ENCODE measurements around the gene CERKL. TPM values are rescaled to one million over a fixed set of nuclear protein-coding genes. Genes with fewer than 3 reads are reported as not detected.

The CERKL gene
- total and polyA plus RNA-seq, 2 donors from 2014 or later, result 7.8 to 8.0 TPM

DNA sequence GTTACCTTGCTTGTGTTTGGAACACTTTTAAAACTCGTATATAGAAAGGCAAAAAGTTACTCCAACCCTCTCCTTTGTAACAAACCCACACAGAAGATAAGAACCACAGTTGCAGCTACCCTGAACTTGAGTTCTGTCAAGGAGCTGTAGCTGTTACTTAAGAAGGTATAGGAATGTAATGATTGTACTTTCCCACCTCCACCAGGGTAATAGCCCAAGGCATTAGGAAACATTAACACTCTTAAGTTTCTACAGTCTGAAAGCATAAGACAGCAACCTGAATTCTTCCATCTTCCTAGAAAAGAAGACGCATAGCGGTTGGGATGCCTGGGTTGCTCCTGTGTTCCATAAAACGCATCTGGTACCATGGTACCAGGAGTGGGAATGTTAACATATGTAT is 156.7 kb downstream of the CERKL start:
- Histone ChIP-seq H3K27ac (ENCODE audit: low read depth in 2 of 2, low read length in 2 of 2) (no peak overlapping the region), H3K4me1 (ENCODE audit: control insufficient read depth in 2 of 3, insufficient read depth in 2 of 3, low read depth in 1 of 3, low read length in 3 of 3) (no peaks in the 10 kb centered on the region), H3K36me3 (ENCODE audit: control insufficient read depth in 2 of 3, insufficient read depth in 3 of 3, low read length in 3 of 3) (no peaks in the 10 kb centered on the region), H3K9me3 (ENCODE audit: control insufficient read depth in 2 of 3, insufficient read depth in 1 of 3, low read length in 3 of 3) (no peaks in the 10 kb centered on the region), H3K4me3 (ENCODE audit: low read length in 3 of 3) (no peak overlapping the region), H3K27me3 (ENCODE audit: control insufficient read depth, insufficient read depth, low read length) (no peaks in the 10 kb centered on the region), H3K9ac (ENCODE audit: low read length in 3 of 3) (no peak overlapping the region)
- TF ChIP-seq, protein P1, sequence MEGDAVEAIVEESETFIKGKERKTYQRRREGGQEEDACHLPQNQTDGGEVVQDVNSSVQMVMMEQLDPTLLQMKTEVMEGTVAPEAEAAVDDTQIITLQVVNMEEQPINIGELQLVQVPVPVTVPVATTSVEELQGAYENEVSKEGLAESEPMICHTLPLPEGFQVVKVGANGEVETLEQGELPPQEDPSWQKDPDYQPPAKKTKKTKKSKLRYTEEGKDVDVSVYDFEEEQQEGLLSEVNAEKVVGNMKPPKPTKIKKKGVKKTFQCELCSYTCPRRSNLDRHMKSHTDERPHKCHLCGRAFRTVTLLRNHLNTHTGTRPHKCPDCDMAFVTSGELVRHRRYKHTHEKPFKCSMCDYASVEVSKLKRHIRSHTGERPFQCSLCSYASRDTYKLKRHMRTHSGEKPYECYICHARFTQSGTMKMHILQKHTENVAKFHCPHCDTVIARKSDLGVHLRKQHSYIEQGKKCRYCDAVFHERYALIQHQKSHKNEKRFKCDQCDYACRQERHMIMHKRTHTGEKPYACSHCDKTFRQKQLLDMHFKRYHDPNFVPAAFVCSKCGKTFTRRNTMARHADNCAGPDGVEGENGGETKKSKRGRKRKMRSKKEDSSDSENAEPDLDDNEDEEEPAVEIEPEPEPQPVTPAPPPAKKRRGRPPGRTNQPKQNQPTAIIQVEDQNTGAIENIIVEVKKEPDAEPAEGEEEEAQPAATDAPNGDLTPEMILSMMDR (IDR thresholded peaks at IDR 0.05; ENCODE audit: borderline replicate concordance, extremely low read depth, insufficient read depth), result no peak
- intact Hi-C loops (cut with DNase I), result no loop called here
- FAIRE-seq, result no peak
- DNase-seq, result no peak

DNA sequence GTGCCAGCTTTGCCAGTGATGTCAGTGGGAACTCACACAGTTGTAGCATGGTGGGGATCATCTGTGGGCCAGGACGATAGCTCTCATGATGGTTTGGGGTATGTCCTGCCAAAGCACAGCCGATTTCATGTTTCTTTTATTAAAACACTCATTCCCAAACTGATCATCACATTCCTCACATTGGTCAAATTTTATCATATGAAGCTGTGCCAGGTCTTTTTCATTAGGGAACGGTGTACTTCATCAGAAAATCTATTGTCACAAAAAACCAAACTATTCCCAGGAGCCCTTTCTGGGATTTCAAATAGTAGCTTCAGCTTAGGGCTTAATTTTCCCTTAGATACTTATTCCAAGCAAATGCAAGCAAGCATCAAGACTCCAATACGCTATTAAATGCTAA is 157.7 kb downstream of the CERKL start:
- no peak for FAIRE-seq
- no peak for DNase-seq
- intact Hi-C loops (cut with DNase I), result no loop called here
- no peak overlapping the region for H3K4me3 ChIP-seq (ENCODE audit: low read length in 3 of 3)
- H3K27me3 ChIP-seq (ENCODE audit: control insufficient read depth, insufficient read depth, low read length), result no peaks in the 10 kb centered on the region
- H3K4me1 ChIP-seq (ENCODE audit: control insufficient read depth in 2 of 3, insufficient read depth in 2 of 3, low read depth in 1 of 3, low read length in 3 of 3), result no peaks in the 10 kb centered on the region
- no peak overlapping the region for H3K27ac ChIP-seq (ENCODE audit: low read depth in 2 of 2, low read length in 2 of 2)
- H3K9ac ChIP-seq (ENCODE audit: low read length in 3 of 3), result no peak overlapping the region
- H3K9me3 ChIP-seq (ENCODE audit: control insufficient read depth in 2 of 3, insufficient read depth in 1 of 3, low read length in 3 of 3), result no peaks in the 10 kb centered on the region
- TF ChIP-seq, protein P1 (IDR thresholded peaks at IDR 0.05; ENCODE audit: borderline replicate concordance, extremely low read depth, insufficient read depth), result no peak
- H3K36me3 ChIP-seq (ENCODE audit: control insufficient read depth in 2 of 3, insufficient read depth in 3 of 3, low read length in 3 of 3), result no peaks in the 10 kb centered on the region

Other genes starting within 250 kb of the CERKL start
- 23.5 TPM for gene ITGA4, start 199.7 kb downstream of the CERKL start, total RNA-seq
- 0.39 TPM for gene ITGA4, start 199.7 kb downstream of the CERKL start, polyA plus RNA-seq (ENCODE audit: insufficient read depth, low read depth, low replicate concordance)
- not detected for gene NEUROD1, start 23.4 kb upstream of the CERKL start, total RNA-seq
- not detected for gene NEUROD1, start 23.4 kb upstream of the CERKL start, polyA plus RNA-seq (ENCODE audit: insufficient read depth, low read depth, low replicate concordance)
- 191 TPM for gene ITPRID2, start 234.6 kb upstream of the CERKL start, total RNA-seq
- 29.9 TPM for gene ITPRID2, start 234.6 kb upstream of the CERKL start, polyA plus RNA-seq (ENCODE audit: insufficient read depth, low read depth, low replicate concordance)

All from kidney (tissue), 14 donors.